Astrocyte of the cerebellum (primary cell): ENCODE data around the gene KEL.

Experiments used
- DNase-seq: peaks from one replicate; pipeline ENCODE4 v3.0.0-alpha.2; 2011; ENCODE audit warnings: low read depth
- H3K4me3 ChIP-seq: 2 replicates; pipeline ENCODE4 v1.5.1; 2011; ENCODE audit warnings: mild to moderate bottlenecking, low read depth, low read length, moderate library complexity
- CTCF ChIP-seq: IDR thresholded peaks from 2 replicates; pipeline ENCODE4 v1.5.1; 2012; ENCODE audit warnings: low read length, low read depth, moderate library complexity, mild to moderate bottlenecking; ENCODE audit errors: missing control alignments
- in situ Hi-C: cut with HindIII; loops from 2 replicates; pipeline ENCODE4 v1.10.0; 2017; ENCODE audit warnings: low sequenced_read_pairs

Gene KEL

GRCh38 chr7:142898377-142899170 is 63.6 kb downstream of the KEL start:
- in situ Hi-C loops = no loop called here
- no peak for DNase-seq
- no peak overlapping the region for H3K4me3 ChIP-seq
- no peak for TF ChIP-seq CTCF

GRCh38 chr7:142897691-142898090 is 64.5 kb downstream of the KEL start:
- in situ Hi-C loops = no loop called here

GRCh38 chr7:142896741-142897379 is 65.3 kb downstream of the KEL start:
- H3K4me3 ChIP-seq = no peak overlapping the region
- DNase-seq = no peak
- in situ Hi-C loops = no loop called here
- no peak for TF ChIP-seq CTCF

More at GRCh38 chr7:142897691-142898090, 64.5 kb downstream of the KEL start:
- no peak overlapping the region for H3K4me3 ChIP-seq
- no peak for DNase-seq
- TF ChIP-seq CTCF = no peak

- DNase-seq = no peak
- no peak for TF ChIP-seq CTCF
- in situ Hi-C loops = no loop called here
- H3K4me3 ChIP-seq = no peak overlapping the region
Observed at GRCh38 chr7:142896151-142896550, 66.0 kb downstream of the KEL start.

GRCh38 chr7:142894985-142895593 is 67.1 kb downstream of the KEL start:
- H3K4me3 ChIP-seq = no peak overlapping the region
- DNase-seq = no peak
- TF ChIP-seq CTCF = no peak
- in situ Hi-C loops = no loop called here

GRCh38 chr7:142894112-142894984 is 67.8 kb downstream of the KEL start:
- DNase-seq = no peak
- H3K4me3 ChIP-seq = no peak overlapping the region
- in situ Hi-C loops = no loop called here
- TF ChIP-seq CTCF = no peak
